ENCODE results near the gene ARID3A. TPM values are rescaled to one million over a fixed set of nuclear protein-coding genes. Genes with fewer than 3 reads are reported as not detected.

The ARID3A gene
- total RNA-seq, 1 experiment from 2014 or later = 10.2 TPM

DNA sequence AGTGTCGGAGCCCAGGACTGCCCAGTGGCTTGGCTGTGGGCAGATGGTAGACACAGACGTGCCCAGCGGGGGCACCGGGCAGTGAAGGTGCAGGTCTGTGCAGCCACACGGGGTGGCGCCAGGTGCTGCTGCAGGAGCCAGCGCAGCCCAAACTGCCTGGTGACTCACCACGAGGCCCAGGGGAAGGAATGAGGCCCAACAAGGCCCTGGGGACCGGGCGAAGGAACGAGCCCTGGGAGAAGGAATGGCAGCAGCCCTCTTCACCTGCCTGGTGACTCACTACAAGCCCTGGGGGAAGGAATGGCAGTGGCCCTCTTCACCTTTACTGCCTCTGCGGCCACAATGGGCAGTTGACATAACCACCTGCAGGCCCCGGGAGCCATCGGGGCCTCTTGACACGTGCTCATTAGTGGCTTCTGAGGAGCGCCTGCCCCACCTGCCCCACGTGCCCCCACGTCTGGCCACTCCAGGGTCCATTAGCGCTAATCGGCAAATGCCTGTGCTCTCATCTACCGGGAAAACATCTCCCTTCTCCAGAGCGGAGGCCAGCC lies 42.1 kb upstream of the ARID3A start:
- Mint-ChIP-seq H3K27me3 (ENCODE audit: insufficient read depth, unreplicated experiment) (no peaks in the 10 kb centered on the region), H3K9me3 (ENCODE audit: unreplicated experiment) (no peaks in the 10 kb centered on the region), H3K36me3 (ENCODE audit: insufficient read depth, unreplicated experiment) (peaks cover 63% of the 10 kb centered on the region), H3K27ac (ENCODE audit: low read depth, unreplicated experiment) (no peak overlapping the region), H3K4me1 (ENCODE audit: insufficient read depth, unreplicated experiment) (peaks cover 14% of the 10 kb centered on the region), H3K4me3 (ENCODE audit: unreplicated experiment) (no peak overlapping the region)
- ChIA-PET CTCF (no interaction called here), POLR2A (interaction anchor here (1.5 kb wide), 1 partner anchor 9 kb away, joined by 8 read pairs; the partner anchor contains the start of genes MED16 and RNU6-9)
- TF ChIP-seq, protein P1, sequence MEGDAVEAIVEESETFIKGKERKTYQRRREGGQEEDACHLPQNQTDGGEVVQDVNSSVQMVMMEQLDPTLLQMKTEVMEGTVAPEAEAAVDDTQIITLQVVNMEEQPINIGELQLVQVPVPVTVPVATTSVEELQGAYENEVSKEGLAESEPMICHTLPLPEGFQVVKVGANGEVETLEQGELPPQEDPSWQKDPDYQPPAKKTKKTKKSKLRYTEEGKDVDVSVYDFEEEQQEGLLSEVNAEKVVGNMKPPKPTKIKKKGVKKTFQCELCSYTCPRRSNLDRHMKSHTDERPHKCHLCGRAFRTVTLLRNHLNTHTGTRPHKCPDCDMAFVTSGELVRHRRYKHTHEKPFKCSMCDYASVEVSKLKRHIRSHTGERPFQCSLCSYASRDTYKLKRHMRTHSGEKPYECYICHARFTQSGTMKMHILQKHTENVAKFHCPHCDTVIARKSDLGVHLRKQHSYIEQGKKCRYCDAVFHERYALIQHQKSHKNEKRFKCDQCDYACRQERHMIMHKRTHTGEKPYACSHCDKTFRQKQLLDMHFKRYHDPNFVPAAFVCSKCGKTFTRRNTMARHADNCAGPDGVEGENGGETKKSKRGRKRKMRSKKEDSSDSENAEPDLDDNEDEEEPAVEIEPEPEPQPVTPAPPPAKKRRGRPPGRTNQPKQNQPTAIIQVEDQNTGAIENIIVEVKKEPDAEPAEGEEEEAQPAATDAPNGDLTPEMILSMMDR (IDR thresholded peaks at IDR 0.05; ENCODE audit: unreplicated experiment) = peak; percentile 40
- DNase-seq (ENCODE audit: unreplicated experiment) = peak; percentile 79
- intact Hi-C loops (cut with micrococcal nuclease) = loop anchor here (1.0 kb wide), 1 partner anchor 34 kb away; the partner anchor contains the start of gene KISS1R
- BruUV-seq (replicated peaks) = no TSS peak

DNA sequence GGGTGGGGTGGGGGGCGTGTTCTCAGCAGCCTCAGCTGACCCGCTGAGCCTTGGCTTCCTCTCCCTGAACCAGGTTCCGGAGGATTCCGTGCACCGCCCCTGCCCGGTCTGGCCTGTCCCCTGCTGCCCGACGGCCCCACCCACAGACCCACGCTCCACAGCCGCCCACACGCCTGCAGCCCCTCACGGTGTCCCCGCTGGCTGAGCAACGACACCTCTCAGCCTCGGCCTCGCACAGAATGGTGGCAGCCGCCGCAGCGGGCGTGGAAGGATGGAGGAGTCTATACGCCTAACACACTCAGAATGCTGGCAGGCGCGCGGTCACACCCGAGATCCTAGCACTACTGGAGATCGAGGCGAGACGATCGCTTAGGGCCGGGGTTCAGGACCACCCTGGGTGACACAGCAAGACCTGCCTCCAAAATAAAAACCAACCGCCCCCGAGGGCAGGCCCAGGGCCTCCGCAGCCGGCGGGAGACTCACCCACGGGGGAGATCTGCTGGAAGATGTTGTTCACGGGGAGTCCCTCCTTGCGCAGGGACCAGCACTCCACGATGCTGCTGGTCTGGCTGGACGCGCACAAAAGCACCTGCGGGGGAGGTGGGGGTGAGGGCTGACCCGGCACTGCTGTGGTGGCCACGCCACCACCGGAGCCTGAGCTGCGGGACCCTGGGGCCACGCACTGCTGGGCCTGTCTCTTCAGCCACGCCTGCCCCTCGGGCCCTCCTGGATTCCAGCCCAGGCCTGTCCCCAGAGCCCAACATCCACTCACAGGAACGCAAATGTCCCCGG lies 41.2 kb upstream of the ARID3A start:
- Mint-ChIP-seq H3K4me3 (ENCODE audit: unreplicated experiment) (no peak overlapping the region), H3K36me3 (ENCODE audit: insufficient read depth, unreplicated experiment) (peaks cover 54% of the 10 kb centered on the region), H3K4me1 (ENCODE audit: insufficient read depth, unreplicated experiment) (peaks cover 9% of the 10 kb centered on the region), H3K27me3 (ENCODE audit: insufficient read depth, unreplicated experiment) (no peaks in the 10 kb centered on the region), H3K9me3 (ENCODE audit: unreplicated experiment) (no peaks in the 10 kb centered on the region), H3K27ac (ENCODE audit: low read depth, unreplicated experiment) (no peak overlapping the region)
- TF ChIP-seq, protein P1 (IDR thresholded peaks at IDR 0.05; ENCODE audit: unreplicated experiment) = no peak
- CTCF ChIA-PET = interaction anchor here (0.5 kb wide), 1 partner anchor 75 kb away, joined by 3 read pairs; no protein-coding TSS in a partner anchor
- POLR2A ChIA-PET = no interaction called here
- intact Hi-C loops (cut with micrococcal nuclease) = no loop called here
- no peak for DNase-seq (ENCODE audit: unreplicated experiment)
- no TSS peak for BruUV-seq (replicated peaks)

DNA sequence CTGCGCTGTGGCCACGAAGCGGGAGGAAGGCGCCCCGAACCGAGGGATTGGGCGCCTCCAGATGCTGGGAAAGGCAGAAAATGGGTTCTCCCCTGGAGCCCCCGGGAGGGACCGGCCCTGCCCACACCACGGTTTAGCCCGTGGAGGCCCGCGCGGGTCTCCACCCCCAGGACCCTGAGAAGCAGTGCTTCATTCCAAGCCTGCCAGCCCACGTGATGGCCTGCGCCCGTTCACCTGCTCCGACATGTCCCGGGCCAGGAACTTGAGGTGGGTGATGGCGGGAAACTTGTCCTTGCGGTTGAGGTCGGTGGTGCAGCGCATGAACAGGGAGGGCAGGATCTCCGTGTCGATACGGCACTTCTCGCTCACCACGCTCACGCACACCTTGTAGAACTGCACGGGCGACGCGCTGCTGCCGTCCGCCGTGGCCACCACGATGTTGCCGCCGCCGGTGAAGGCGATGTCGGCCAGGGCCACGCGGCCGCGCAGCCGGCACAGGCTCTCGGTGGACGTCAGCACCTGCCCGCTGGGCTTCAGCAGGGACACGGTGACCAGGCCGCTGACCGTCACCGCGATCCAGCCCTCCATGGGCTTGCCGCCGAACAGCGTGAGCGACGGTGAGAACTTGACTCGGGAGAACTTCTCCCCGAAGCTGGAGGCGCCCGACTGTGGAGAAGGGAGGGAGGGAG lies 40.2 kb upstream of the ARID3A start:
- POLR2A ChIA-PET = no interaction called here
- Mint-ChIP-seq H3K36me3 (ENCODE audit: insufficient read depth, unreplicated experiment) (peaks cover 53% of the 10 kb centered on the region), H3K4me3 (ENCODE audit: unreplicated experiment) (no peak overlapping the region), H3K27me3 (ENCODE audit: insufficient read depth, unreplicated experiment) (no peaks in the 10 kb centered on the region), H3K27ac (ENCODE audit: low read depth, unreplicated experiment) (no peak overlapping the region), H3K4me1 (ENCODE audit: insufficient read depth, unreplicated experiment) (peaks cover 9% of the 10 kb centered on the region), H3K9me3 (ENCODE audit: unreplicated experiment) (no peaks in the 10 kb centered on the region)
- no TSS peak for BruUV-seq (replicated peaks)
- no peak for DNase-seq (ENCODE audit: unreplicated experiment)
- CTCF ChIA-PET = no interaction called here
- TF ChIP-seq, protein P1 (IDR thresholded peaks at IDR 0.05; ENCODE audit: unreplicated experiment) = no peak
- intact Hi-C loops (cut with micrococcal nuclease) = no loop called here

DNA sequence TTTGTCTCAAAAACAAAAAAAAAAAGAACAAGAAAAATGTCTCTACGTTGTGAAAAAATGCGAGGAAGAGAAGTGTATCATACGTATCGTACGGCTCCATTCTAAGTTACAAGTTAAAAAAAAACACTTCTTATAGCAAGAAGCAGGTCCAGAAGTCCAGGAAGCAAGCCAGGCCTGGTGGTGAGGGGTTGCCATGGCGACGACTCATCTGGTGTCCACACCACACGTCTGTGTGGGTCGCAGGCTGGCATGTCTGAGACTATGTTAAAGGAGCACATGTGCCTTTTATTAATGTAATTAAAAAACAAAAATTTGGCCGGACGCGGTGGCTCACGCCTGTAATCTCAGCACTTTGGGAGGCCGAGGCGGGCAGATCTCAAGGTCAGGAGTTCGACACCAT lies 38.8 kb upstream of the ARID3A start:
- ChIA-PET CTCF (no interaction called here), POLR2A (no interaction called here)
- Mint-ChIP-seq H3K27me3 (ENCODE audit: insufficient read depth, unreplicated experiment) (no peaks in the 10 kb centered on the region), H3K27ac (ENCODE audit: low read depth, unreplicated experiment) (no peak overlapping the region), H3K36me3 (ENCODE audit: insufficient read depth, unreplicated experiment) (peaks cover 44% of the 10 kb centered on the region), H3K4me3 (ENCODE audit: unreplicated experiment) (no peak overlapping the region), H3K4me1 (ENCODE audit: insufficient read depth, unreplicated experiment) (peaks cover 9% of the 10 kb centered on the region), H3K9me3 (ENCODE audit: unreplicated experiment) (no peaks in the 10 kb centered on the region)
- no TSS peak for BruUV-seq (replicated peaks)
- TF ChIP-seq, protein P1 (IDR thresholded peaks at IDR 0.05; ENCODE audit: unreplicated experiment) = no peak
- DNase-seq (ENCODE audit: unreplicated experiment) = no peak
- intact Hi-C loops (cut with micrococcal nuclease) = no loop called here
